ENCODE results near the gene ASAP2. TPM values are rescaled to one million over a fixed set of nuclear protein-coding genes. Genes with fewer than 3 reads are reported as not detected.

Gene ASAP2
- total and polyA plus RNA-seq, 9 of the 15 experiments (the other 6 are each of a cell fraction or from before 2014, with no cell fraction given) = 0.06 to 4.3 (median 3.1) TPM

DNA sequence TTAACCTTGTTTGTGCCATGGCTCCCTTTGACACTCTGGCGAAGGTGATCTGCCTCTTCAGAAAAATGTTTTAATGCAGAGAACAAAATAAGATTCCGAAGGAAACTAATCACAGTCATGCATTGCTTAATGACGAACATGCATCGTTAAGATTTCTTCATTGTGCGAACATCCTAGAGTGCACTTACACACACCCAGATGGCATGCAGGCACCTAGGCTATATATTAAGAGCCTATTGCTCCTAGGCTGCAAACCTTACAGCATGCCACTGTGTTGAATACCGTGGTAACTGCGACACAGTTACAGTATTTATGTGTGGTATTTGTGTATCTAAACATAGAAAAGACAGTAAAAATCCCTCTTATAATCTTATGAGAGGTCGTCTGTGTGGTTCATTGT is 8.3 kb downstream of the ASAP2 start:
- ChIA-PET CTCF (ENCODE audit: low intra/inter-chr PET ratio) (no interaction called here), POLR2A (no interaction called here)
- 35% methylated on average over 8 of the region's 8 CpGs for WGBS (ENCODE audit: insufficient coverage, low coverage, missing lambda C conversion rate)
- H3K4me1 ChIP-seq (replicated peaks in 1 of 2; ENCODE audit: control insufficient read depth in 2 of 2, insufficient read depth in 2 of 2, low read length in 2 of 2) = peaks cover 0 to 8% of the 10 kb centered on the region in 2 experiments; a peak in 2 of 5 replicates
- DNase-seq (ENCODE audit: extremely low read depth in 1 of 4, low spot score in 3 of 4) (no peak), ATAC-seq (no peak), FAIRE-seq (no peak)
- H3K79me2 ChIP-seq (ENCODE audit: control insufficient read depth, insufficient read depth, low read length) = no peaks in the 10 kb centered on the region; the same call in 2 of the 3 replicates
- BruUV-seq (replicated peaks) = no TSS peak
- no peak overlapping the region for H3K4me3 ChIP-seq
- no peaks in the 10 kb centered on the region; the same call in 1 of the 2 replicates for H4K20me1 ChIP-seq (replicated peaks; ENCODE audit: control insufficient read depth, insufficient read depth, low read length)
- H3K9me1 ChIP-seq (ENCODE audit: control insufficient read depth, insufficient read depth, low read length) = no peaks in the 10 kb centered on the region
- TF ChIP-seq, protein P1, sequence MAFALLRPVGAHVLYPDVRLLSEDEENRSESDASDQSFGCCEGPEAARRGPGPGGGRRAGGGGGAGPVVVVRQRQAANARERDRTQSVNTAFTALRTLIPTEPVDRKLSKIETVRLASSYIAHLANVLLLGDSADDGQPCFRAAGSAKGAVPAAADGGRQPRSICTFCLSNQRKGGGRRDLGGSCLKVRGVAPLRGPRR (CRISPR knock-in tag; IDR thresholded peaks at IDR 0.05) = no peak
- TF ChIP-seq NUFIP1 (IDR thresholded peaks at IDR 0.05; ENCODE audit: partially characterized antibody) (no peak), ZNF717 (CRISPR knock-in tag; IDR thresholded peaks at IDR 0.05) (no peak), TGIF2 (CRISPR knock-in tag; IDR thresholded peaks at IDR 0.05) (no peak), NFATC3 (IDR thresholded peaks at IDR 0.05) (no peak), SAFB2 (IDR thresholded peaks at IDR 0.05; ENCODE audit: borderline replicate concordance, low read depth, low read length, severe bottlenecking) (no peak), ZKSCAN1 (IDR thresholded peaks at IDR 0.05; ENCODE audit: low read depth, low read length) (no peak), HNRNPUL1 (IDR thresholded peaks at IDR 0.05; ENCODE audit: low read length) (no peak), ZNF384 (IDR thresholded peaks at IDR 0.05; ENCODE audit: low read depth, low read length) (no peak), MCM5 (IDR thresholded peaks at IDR 0.05; ENCODE audit: low read depth) (no peak), GABPB2 (CRISPR knock-in tag; conservative IDR thresholded peaks at IDR 0.05) (no peak)
- TF ChIP-seq, protein P2, sequence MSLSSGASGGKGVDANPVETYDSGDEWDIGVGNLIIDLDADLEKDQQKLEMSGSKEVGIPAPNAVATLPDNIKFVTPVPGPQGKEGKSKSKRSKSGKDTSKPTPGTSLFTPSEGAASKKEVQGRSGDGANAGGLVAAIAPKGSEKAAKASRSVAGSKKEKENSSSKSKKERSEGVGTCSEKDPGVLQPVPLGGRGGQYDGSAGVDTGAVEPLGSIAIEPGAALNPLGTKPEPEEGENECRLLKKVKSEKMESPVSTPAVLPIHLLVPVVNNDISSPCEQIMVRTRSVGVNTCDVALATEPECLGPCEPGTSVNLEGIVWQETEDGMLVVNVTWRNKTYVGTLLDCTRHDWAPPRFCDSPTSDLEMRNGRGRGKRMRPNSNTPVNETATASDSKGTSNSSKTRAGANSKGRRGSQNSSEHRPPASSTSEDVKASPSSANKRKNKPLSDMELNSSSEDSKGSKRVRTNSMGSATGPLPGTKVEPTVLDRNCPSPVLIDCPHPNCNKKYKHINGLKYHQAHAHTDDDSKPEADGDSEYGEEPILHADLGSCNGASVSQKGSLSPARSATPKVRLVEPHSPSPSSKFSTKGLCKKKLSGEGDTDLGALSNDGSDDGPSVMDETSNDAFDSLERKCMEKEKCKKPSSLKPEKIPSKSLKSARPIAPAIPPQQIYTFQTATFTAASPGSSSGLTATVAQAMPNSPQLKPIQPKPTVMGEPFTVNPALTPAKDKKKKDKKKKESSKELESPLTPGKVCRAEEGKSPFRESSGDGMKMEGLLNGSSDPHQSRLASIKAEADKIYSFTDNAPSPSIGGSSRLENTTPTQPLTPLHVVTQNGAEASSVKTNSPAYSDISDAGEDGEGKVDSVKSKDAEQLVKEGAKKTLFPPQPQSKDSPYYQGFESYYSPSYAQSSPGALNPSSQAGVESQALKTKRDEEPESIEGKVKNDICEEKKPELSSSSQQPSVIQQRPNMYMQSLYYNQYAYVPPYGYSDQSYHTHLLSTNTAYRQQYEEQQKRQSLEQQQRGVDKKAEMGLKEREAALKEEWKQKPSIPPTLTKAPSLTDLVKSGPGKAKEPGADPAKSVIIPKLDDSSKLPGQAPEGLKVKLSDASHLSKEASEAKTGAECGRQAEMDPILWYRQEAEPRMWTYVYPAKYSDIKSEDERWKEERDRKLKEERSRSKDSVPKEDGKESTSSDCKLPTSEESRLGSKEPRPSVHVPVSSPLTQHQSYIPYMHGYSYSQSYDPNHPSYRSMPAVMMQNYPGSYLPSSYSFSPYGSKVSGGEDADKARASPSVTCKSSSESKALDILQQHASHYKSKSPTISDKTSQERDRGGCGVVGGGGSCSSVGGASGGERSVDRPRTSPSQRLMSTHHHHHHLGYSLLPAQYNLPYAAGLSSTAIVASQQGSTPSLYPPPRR (CRISPR knock-in tag; IDR thresholded peaks at IDR 0.05; ENCODE audit: borderline replicate concordance) = no peak
- TF ChIP-seq, protein P3, sequence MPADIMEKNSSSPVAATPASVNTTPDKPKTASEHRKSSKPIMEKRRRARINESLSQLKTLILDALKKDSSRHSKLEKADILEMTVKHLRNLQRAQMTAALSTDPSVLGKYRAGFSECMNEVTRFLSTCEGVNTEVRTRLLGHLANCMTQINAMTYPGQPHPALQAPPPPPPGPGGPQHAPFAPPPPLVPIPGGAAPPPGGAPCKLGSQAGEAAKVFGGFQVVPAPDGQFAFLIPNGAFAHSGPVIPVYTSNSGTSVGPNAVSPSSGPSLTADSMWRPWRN (IDR thresholded peaks at IDR 0.05; ENCODE audit: low read depth) = no peak
- in situ Hi-C loops (cut with MboI) (no loop called here), intact Hi-C loops (cut with micrococcal nuclease) (no loop called here)
- H3K36me3 ChIP-seq (ENCODE audit: control insufficient read depth, insufficient read depth, low read length) = no peaks in the 10 kb centered on the region
- no peak overlapping the region for H3K9ac ChIP-seq (ENCODE audit: insufficient read depth in 1 of 2, low read depth in 2 of 2, low read length in 2 of 2)
- H3K27me3 ChIP-seq (ENCODE audit: control insufficient read depth in 2 of 2, insufficient read depth in 2 of 2, low read length in 2 of 2) = peaks cover 0 to 23% of the 10 kb centered on the region in 2 experiments; a peak in 1 of 5 replicates
- no peaks in the 10 kb centered on the region for H3K9me3 ChIP-seq (replicated peaks; ENCODE audit: control insufficient read depth, insufficient read depth, low read depth, low read length)
- H2AFZ ChIP-seq (ENCODE audit: low read depth, low read length) = no peak overlapping the region
- no peak overlapping the region for H3K4me2 ChIP-seq (ENCODE audit: insufficient read depth, low read length)
- no peak overlapping the region for H3K27ac ChIP-seq (ENCODE audit: extremely low read depth, low read depth, low read length)
